HCT116 (cell line): ENCODE measurements around the gene CD247. TPM values are rescaled to one million over a fixed set of nuclear protein-coding genes. Genes with fewer than 3 reads are reported as not detected.

ENCODE experiments used
- ATAC-seq: fragments of 200-7000 bp; cut with Tn5 transposase; 2 replicates; pipeline ENCODE4 v1.9.1; 2020; ENCODE audit warnings: mild to moderate bottlenecking, moderate library complexity
- BruUV-seq: library from RNA; stranded (reverse); fragments of 400-500 nt; replicated peaks from 2 replicates; lab custom pipeline; 2021; lab: Mats Ljungman, UMichigan
- CTCF ChIA-PET: fragments of 300-600 bp; sonication (Branson Sonifier 250); formaldehyde crosslinking; loops from one replicate; lab custom pipeline; 2021; ENCODE audit warnings: antibody characterized with exemption; lab: Charles Lee
- POLR2A ChIA-PET: fragments of 300-600, 350-600 bp; sonication (Branson Sonifier 250); formaldehyde crosslinking; loops from one replicate; lab custom pipeline; 2021; ENCODE audit warnings: antibody characterized with exemption; lab: Charles Lee
- RAD21 ChIA-PET, 2 experiments: fragments of 300-600 bp; sonication (Branson Sonifier 250); formaldehyde crosslinking; loops; one replicate each; lab custom pipeline; 2023; ENCODE audit warnings: low total read pairs in 2 of 2; ENCODE audit not compliant: uncharacterized antibody in 2 of 2, unreplicated experiment in 2 of 2, low non-redundant PET in 1 of 2; lab: Charles Lee
- DNase-seq: peaks from one replicate; pipeline ENCODE4 v3.0.0-alpha.2; 2010; ENCODE audit warnings: low read depth, low spot score
- H2AFZ ChIP-seq: fragments of 200-600 bp; shearing (Covaris generic), sonication (generic); 2 replicates; pipeline ENCODE4 v1.6.1; 2017; ENCODE audit warnings: low read depth, mixed run types, mixed read lengths, antibody characterized with exemption, low read length; ENCODE audit not compliant: poor library complexity, severe bottlenecking
- H3K27ac ChIP-seq: 2 replicates; pipeline ENCODE4 v1.5.1; 2012; ENCODE audit warnings: low read depth, low read length
- H3K27me3 ChIP-seq: fragments of 200-600 bp; sonication (generic); 2 replicates; pipeline ENCODE4 v1.6.1; 2016; ENCODE audit warnings: mixed run types, low read length, mixed read lengths; ENCODE audit not compliant: insufficient read depth
- H3K36me3 ChIP-seq, 2 experiments: fragments of 200-500 bp in 1 of 2; fragments of 200-600 bp in 1 of 2; sonication (Bioruptor generic) in 1 of 2; sonication (generic) in 1 of 2; 2 replicates each; pipeline versions ENCODE4 v1.5.1 to v1.6.1; 2014 to 2016; ENCODE audit warnings: low read length in 2 of 2, inconsistent platforms in 1 of 2, mixed read lengths in 1 of 2, mixed run types in 1 of 2; ENCODE audit not compliant: insufficient read depth in 2 of 2, control insufficient read depth in 1 of 2
- H3K4me1 ChIP-seq, 2 experiments: fragments of 200-600 bp in 1 of 2; sonication (generic) in 1 of 2; 2 replicates each; pipeline versions ENCODE4 v1.5.1 to v1.6.1; 2012 to 2017; ENCODE audit warnings: low read length in 2 of 2, inconsistent platforms in 1 of 2, mild to moderate bottlenecking in 1 of 2, mixed read lengths in 1 of 2, mixed run types in 1 of 2, moderate library complexity in 1 of 2; ENCODE audit not compliant: insufficient read depth in 2 of 2, control insufficient read depth in 1 of 2
- H3K4me2 ChIP-seq: fragments of 200-600 bp; sonication (generic); 2 replicates; pipeline ENCODE4 v1.6.1; 2017; ENCODE audit warnings: mixed run types, low read length, mixed read lengths
- H3K4me3 ChIP-seq, 2 experiments: fragments of 200-600 bp in 1 of 2; sonication (generic) in 1 of 2; replicated peaks in 1 of 2; 2 replicates each; pipeline ENCODE4 v1.5.1; 2011 to 2016; ENCODE audit warnings: low read length in 2 of 2, control low read depth in 1 of 2, low read depth in 1 of 2, mild to moderate bottlenecking in 1 of 2, mixed read lengths in 1 of 2, mixed run types in 1 of 2
- H3K79me2 ChIP-seq: fragments of 200-600 bp; sonication (generic); 2 replicates; pipeline ENCODE4 v1.6.1; 2017; ENCODE audit warnings: mild to moderate bottlenecking, mixed run types, low read length, moderate library complexity, mixed read lengths; ENCODE audit not compliant: insufficient read depth
- H3K9ac ChIP-seq: fragments of 200-600 bp; sonication (generic); 2 replicates; pipeline ENCODE4 v1.6.1; 2016; ENCODE audit warnings: low read length, mixed read lengths
- H3K9me2 ChIP-seq: fragments of 200-600 bp; sonication (generic), shearing (Covaris generic); 2 replicates; pipeline ENCODE4 v1.6.1; 2017; ENCODE audit warnings: mixed run types, mild to moderate bottlenecking, moderate library complexity; ENCODE audit not compliant: insufficient read depth
- H3K9me3 ChIP-seq, 2 experiments: fragments of 200-500 bp in 1 of 2; fragments of 200-600 bp in 1 of 2; sonication (Bioruptor generic) in 1 of 2; sonication (generic) in 1 of 2; 2 replicates each; pipeline ENCODE4 v1.6.1; 2014 to 2017; ENCODE audit warnings: low read length in 2 of 2, mixed read lengths in 2 of 2, inconsistent platforms in 1 of 2, low read depth in 1 of 2, mild to moderate bottlenecking in 1 of 2, mixed run types in 1 of 2, moderate library complexity in 1 of 2; ENCODE audit not compliant: control insufficient read depth in 1 of 2, insufficient read depth in 1 of 2
- H4K20me1 ChIP-seq: fragments of 200-600 bp; sonication (generic), shearing (Covaris generic); 2 replicates; pipeline ENCODE4 v1.6.1; 2017; ENCODE audit warnings: mixed run types, mild to moderate bottlenecking, moderate library complexity; ENCODE audit not compliant: insufficient read depth
- CTCF ChIP-seq, 3 experiments: fragments of 200-600 bp in 1 of 3; sonication (generic) in 1 of 3; IDR thresholded peaks in 2 of 3; conservative IDR thresholded peaks in 1 of 3; 2 replicates each; pipeline ENCODE4 v1.5.1; 2012 to 2017; ENCODE audit warnings: low read depth in 2 of 3, low read length in 2 of 3, antibody characterized with exemption in 1 of 3, borderline replicate concordance in 1 of 3, control low read depth in 1 of 3, mild to moderate bottlenecking in 1 of 3, mixed read lengths in 1 of 3, mixed run types in 1 of 3, moderate library complexity in 1 of 3; ENCODE audit not compliant: insufficient read depth in 1 of 3
- EGR1 ChIP-seq: IDR thresholded peaks from 2 replicates; pipeline ENCODE4 v1.6.1; 2012; ENCODE audit warnings: low read depth
- EZH2phosphoT487 ChIP-seq: fragments of 200-600 bp; IDR thresholded peaks from 2 replicates; pipeline ENCODE4 v1.6.1; 2018; ENCODE audit warnings: antibody characterized with exemption, borderline replicate concordance
- FOSL1 ChIP-seq: IDR thresholded peaks from 2 replicates; pipeline ENCODE4 v1.6.1; 2012; ENCODE audit warnings: low read depth
- MAX ChIP-seq: IDR thresholded peaks from 2 replicates; pipeline ENCODE4 v1.6.1; 2012
- RAD21 ChIP-seq: IDR thresholded peaks from 2 replicates; pipeline ENCODE4 v1.6.1; 2012; ENCODE audit warnings: low read depth, mild to moderate bottlenecking
- SIN3A ChIP-seq: IDR thresholded peaks from 2 replicates; pipeline ENCODE4 v1.6.1; 2012; ENCODE audit warnings: low read depth
- SP1 ChIP-seq: IDR thresholded peaks from 2 replicates; pipeline ENCODE4 v1.6.1; 2012; ENCODE audit warnings: low read depth
- SRF ChIP-seq: IDR thresholded peaks from 2 replicates; pipeline ENCODE4 v1.6.1; 2012; ENCODE audit warnings: low read depth
- YY1 ChIP-seq: IDR thresholded peaks from 2 replicates; pipeline ENCODE4 v1.6.1; 2011; ENCODE audit warnings: low read length, low read depth, moderate library complexity, mild to moderate bottlenecking; ENCODE audit not compliant: insufficient replicate concordance; ENCODE audit errors: extremely low read depth
- ZFX ChIP-seq: fragments of 450-650 bp; IDR thresholded peaks from 2 replicates; pipeline ENCODE4 v1.6.1; 2017
- intact Hi-C: fragments of 100-400 bp; cut with micrococcal nuclease; formaldehyde crosslinking; loops from 2 replicates; pipeline ENCODE4 v1.10.0; 2022
- total RNA-seq: library from RNA; stranded (reverse); gene quantifications from one replicate; pipeline ENCODE4 v1.2.1, GENCODE V29; 2021; ENCODE audit not compliant: unreplicated experiment

The CD247 gene
- total RNA-seq, 1 experiment from 2014 or later, result 0.57 TPM

GRCh38 chr1:167554028-167554779 lies 35.9 kb upstream of the CD247 start:
- DNase-seq (no peak), ATAC-seq (no peak)
- Histone ChIP-seq H3K36me3 (no peaks in the 10 kb centered on the region), H3K4me2 (peak overlapping the region; percentile 87), H2AFZ (peak overlapping the region; percentile 99), H3K9me2 (no peaks in the 10 kb centered on the region), H3K27ac (no peak overlapping the region), H3K27me3 (no peaks in the 10 kb centered on the region), H3K4me3 (peak overlapping the region; percentile 65 to 73), H3K4me1 (peaks cover 12 to 18% of the 10 kb centered on the region in 2 experiments; a peak in 3 of 4 replicates), H3K9ac (peak overlapping the region; percentile 73; the same call in 1 of the 2 replicates), H3K79me2 (peaks cover 17% of the 10 kb centered on the region), H4K20me1 (no peaks in the 10 kb centered on the region), H3K9me3 (no peaks in the 10 kb centered on the region)
- POLR2A ChIA-PET, result interaction anchor here (0.5 to 1.3 kb wide), 10 partner anchors 10 to 334 kb away, joined by 3 to 10 read pairs (median 3); partner anchors contain the start of gene POU2F1
- BruUV-seq, result no TSS peak
- TF ChIP-seq RAD21 (no peak), SIN3A (0 out of 2 replicates have a peak, but pooled peaks have one; percentile 35)
- CTCF ChIA-PET, result interaction anchor here (0.9 to 1.4 kb wide), 5 partner anchors 9 to 644 kb away, joined by 3 to 17 read pairs (median 5); no protein-coding TSS in a partner anchor
- intact Hi-C loops, result no loop called here
- RAD21 ChIA-PET, result no interaction called here

GRCh38 chr1:167553136-167554027 lies 35.1 kb upstream of the CD247 start, which contains the start of gene CREG1:
Gene CREG1, minus strand, starts transcription at chr1:167553762.
- intact Hi-C loops, result no loop called here
- H4K20me1 ChIP-seq, result no peaks in the 10 kb centered on the region
- no peaks in the 10 kb centered on the region for H3K27me3 ChIP-seq
- peak within 1 kb of the TSS; percentile 50 for H3K27ac ChIP-seq
- H2AFZ ChIP-seq, result peak within 1 kb of the TSS; percentile 99
- peaks cover 17% of the 10 kb centered on the region for H3K79me2 ChIP-seq
- CTCF ChIA-PET, result interaction anchor here (0.9 to 1.4 kb wide), 5 partner anchors 9 to 644 kb away, joined by 3 to 17 read pairs (median 5); no protein-coding TSS in a partner anchor
- H3K9me3 ChIP-seq, result no peaks in the 10 kb centered on the region
- RAD21 ChIA-PET, result interaction anchor here in 1 of 2 experiments (0.6 kb wide), 1 partner anchor 331 kb away, joined by 3 read pairs; no protein-coding TSS in a partner anchor
- peak; percentile 75 for DNase-seq
- peaks cover 12 to 18% of the 10 kb centered on the region in 2 experiments; a peak in 3 of 4 replicates for H3K4me1 ChIP-seq
- H3K4me3 ChIP-seq, result peak within 1 kb of the TSS; percentile 65 to 73
- no peaks in the 10 kb centered on the region for H3K9me2 ChIP-seq
- no peaks in the 10 kb centered on the region for H3K36me3 ChIP-seq
- peak within 1 kb of the TSS; percentile 73 for H3K9ac ChIP-seq
- BruUV-seq, result no TSS peak
- POLR2A ChIA-PET, result interaction anchor here (0.5 to 1.3 kb wide), 10 partner anchors 10 to 333 kb away, joined by 3 to 10 read pairs (median 3); partner anchors contain the start of gene POU2F1
- H3K4me2 ChIP-seq, result peak within 1 kb of the TSS; percentile 87
- ATAC-seq, result peak; percentile 98
- TF ChIP-seq EZH2phosphoT487, result no peak
- peak; percentile 81 for TF ChIP-seq ZFX
- no peak for TF ChIP-seq FOSL1
- TF ChIP-seq SP1, result no peak
- TF ChIP-seq CTCF (IDR thresholded peaks at IDR 0.05 in 2 of 3, conservative IDR thresholded peaks at IDR 0.05 in 1 of 3; ENCODE audit: borderline replicate concordance in 1 of 3, insufficient read depth in 1 of 3, low read depth in 2 of 3, low read length in 2 of 3), result no peak
- peak; percentile 68; the same call in 1 of the 2 replicates for TF ChIP-seq SIN3A
- no peak for TF ChIP-seq SRF
- peak; percentile 69 for TF ChIP-seq MAX
- peak; percentile 15 for TF ChIP-seq YY1
- 0 out of 2 replicates have a peak, but pooled peaks have one; percentile 21 for TF ChIP-seq EGR1
